ENCODE data around the gene COMMD9. TPM values are rescaled to one million over a fixed set of nuclear protein-coding genes. Genes with fewer than 3 reads are reported as not detected.

COMMD9 gene
- total RNA-seq, 2 experiments from 2014 or later = 33.6 to 34.6 TPM

GRCh38 chr11:36248436-36248835, 40.8 kb downstream of the COMMD9 start:
- H3K36me3 Mint-ChIP-seq (ENCODE audit: low read depth) = no peaks in the 10 kb centered on the region
- no peaks in the 10 kb centered on the region for H3K4me1 Mint-ChIP-seq (ENCODE audit: low read depth)
- ChIA-PET CTCF (no interaction called here), POLR2A (no interaction called here)
- H3K4me3 Mint-ChIP-seq = no peak overlapping the region
- no peak for TF ChIP-seq CTCF (IDR thresholded peaks at IDR 0.05)
- no peak overlapping the region for H3K27ac Mint-ChIP-seq
- Histone ChIP-seq H3K36me3 (ENCODE audit: insufficient read depth, low read length) (no peaks in the 10 kb centered on the region), H3K27me3 (ENCODE audit: control insufficient read depth in 1 of 2, insufficient read depth in 2 of 2, low read length in 2 of 2) (peaks cover 12 to 21% of the 10 kb centered on the region in 2 experiments), H3K27ac (ENCODE audit: low read depth in 1 of 2, low read length in 2 of 2) (no peak overlapping the region), H3K4me3 (ENCODE audit: low read length) (no peak overlapping the region), H3K9me3 (ENCODE audit: control insufficient read depth in 1 of 2, insufficient read depth in 1 of 2, low read length in 2 of 2) (no peaks in the 10 kb centered on the region), H3K4me1 (ENCODE audit: insufficient read depth, low read length) (no peaks in the 10 kb centered on the region)
- peaks cover 78% of the 10 kb centered on the region for H3K27me3 Mint-ChIP-seq
- H3K9me3 Mint-ChIP-seq = no peaks in the 10 kb centered on the region
- intact Hi-C loops (cut with DNase I, micrococcal nuclease) = no loop called here
- DNase-seq = no peak
- no peak for ATAC-seq (ENCODE audit: poor library complexity)

DNA sequence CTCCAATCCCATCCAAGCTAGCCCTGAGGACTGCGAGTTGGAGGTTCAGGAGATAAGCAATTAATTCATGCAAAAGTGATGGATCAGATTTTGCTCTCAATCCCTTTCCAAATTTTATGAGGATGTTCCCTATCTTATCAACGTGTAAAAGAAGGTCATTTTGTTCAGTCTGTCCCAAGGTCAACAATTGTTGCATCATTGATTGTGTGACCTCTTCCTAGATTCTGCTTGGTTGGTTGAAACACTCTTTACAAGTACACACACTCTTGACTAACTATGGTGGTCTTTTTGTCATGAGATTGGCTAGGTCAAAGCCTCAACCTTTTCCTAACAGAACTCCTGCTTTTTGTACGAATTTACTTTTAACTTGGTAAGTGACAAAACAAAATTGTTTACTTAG, 41.7 kb downstream of the COMMD9 start:
- DNase-seq = no peak
- Mint-ChIP-seq H3K9me3 (no peaks in the 10 kb centered on the region), H3K4me3 (no peak overlapping the region), H3K4me1 (ENCODE audit: low read depth) (no peaks in the 10 kb centered on the region), H3K36me3 (ENCODE audit: low read depth) (no peaks in the 10 kb centered on the region), H3K27ac (no peak overlapping the region), H3K27me3 (peaks cover 81% of the 10 kb centered on the region)
- Histone ChIP-seq H3K4me1 (ENCODE audit: insufficient read depth, low read length) (no peaks in the 10 kb centered on the region), H3K27ac (ENCODE audit: low read depth in 1 of 2, low read length in 2 of 2) (no peak overlapping the region), H3K4me3 (ENCODE audit: low read length) (no peak overlapping the region), H3K36me3 (ENCODE audit: insufficient read depth, low read length) (no peaks in the 10 kb centered on the region), H3K9me3 (ENCODE audit: control insufficient read depth in 1 of 2, insufficient read depth in 1 of 2, low read length in 2 of 2) (no peaks in the 10 kb centered on the region), H3K27me3 (ENCODE audit: control insufficient read depth in 1 of 2, insufficient read depth in 2 of 2, low read length in 2 of 2) (peaks cover 12 to 23% of the 10 kb centered on the region in 2 experiments)
- POLR2A ChIA-PET = no interaction called here
- intact Hi-C loops (cut with DNase I, micrococcal nuclease) = no loop called here
- no peak for ATAC-seq (ENCODE audit: poor library complexity)
- TF ChIP-seq CTCF (IDR thresholded peaks at IDR 0.05) = no peak
- CTCF ChIA-PET = no interaction called here

DNA sequence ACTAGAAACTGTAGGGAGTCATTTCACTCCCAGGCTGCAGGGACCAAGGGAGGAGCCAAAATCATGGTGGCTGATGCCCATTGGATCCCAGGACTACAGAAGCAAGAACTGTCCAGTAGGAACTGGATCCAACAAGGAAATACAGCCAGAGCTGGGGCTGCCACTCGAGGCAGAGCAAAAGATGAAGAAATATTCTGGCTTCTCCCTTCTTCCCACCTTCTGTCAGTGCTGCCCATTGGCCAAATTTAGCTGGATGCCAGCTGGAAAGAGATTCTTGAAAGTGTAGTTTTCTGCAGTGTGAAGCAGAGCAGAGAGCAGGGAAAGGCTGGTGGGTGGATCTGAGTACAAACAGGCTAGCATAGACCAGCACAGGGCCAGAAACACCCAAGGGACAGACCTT, 45.6 kb downstream of the COMMD9 start:
- intact Hi-C loops (cut with DNase I, micrococcal nuclease) = no loop called here
- Histone ChIP-seq H3K27me3 (ENCODE audit: control insufficient read depth in 1 of 2, insufficient read depth in 2 of 2, low read length in 2 of 2) (peaks cover 11 to 19% of the 10 kb centered on the region in 2 experiments), H3K36me3 (ENCODE audit: insufficient read depth, low read length) (no peaks in the 10 kb centered on the region), H3K9me3 (ENCODE audit: control insufficient read depth in 1 of 2, insufficient read depth in 1 of 2, low read length in 2 of 2) (no peaks in the 10 kb centered on the region), H3K4me1 (ENCODE audit: insufficient read depth, low read length) (no peaks in the 10 kb centered on the region), H3K4me3 (ENCODE audit: low read length) (no peak overlapping the region), H3K27ac (ENCODE audit: low read depth in 1 of 2, low read length in 2 of 2) (no peak overlapping the region)
- CTCF ChIA-PET = no interaction called here
- no peak for ATAC-seq (ENCODE audit: poor library complexity)
- DNase-seq = no peak
- Mint-ChIP-seq H3K9me3 (no peaks in the 10 kb centered on the region), H3K27me3 (peaks cover 71% of the 10 kb centered on the region), H3K36me3 (ENCODE audit: low read depth) (no peaks in the 10 kb centered on the region), H3K4me3 (no peak overlapping the region), H3K4me1 (ENCODE audit: low read depth) (no peaks in the 10 kb centered on the region), H3K27ac (no peak overlapping the region)
- no peak for TF ChIP-seq CTCF (IDR thresholded peaks at IDR 0.05)
- POLR2A ChIA-PET = no interaction called here
